Endothelial cell of hepatic sinusoid (primary cell): ENCODE results near the gene TMED10.
"Not testable (repeated sequence)": the region's sequence is repeated elsewhere in the genome, so short reads cannot be mapped to it uniquely, and the experiment has no call there.

Experiments
- in situ Hi-C: cut with HindIII; loops from 2 replicates; pipeline ENCODE4 v1.10.0; 2017; ENCODE audit warnings: low sequenced_read_pairs

TMED10 gene

DNA sequence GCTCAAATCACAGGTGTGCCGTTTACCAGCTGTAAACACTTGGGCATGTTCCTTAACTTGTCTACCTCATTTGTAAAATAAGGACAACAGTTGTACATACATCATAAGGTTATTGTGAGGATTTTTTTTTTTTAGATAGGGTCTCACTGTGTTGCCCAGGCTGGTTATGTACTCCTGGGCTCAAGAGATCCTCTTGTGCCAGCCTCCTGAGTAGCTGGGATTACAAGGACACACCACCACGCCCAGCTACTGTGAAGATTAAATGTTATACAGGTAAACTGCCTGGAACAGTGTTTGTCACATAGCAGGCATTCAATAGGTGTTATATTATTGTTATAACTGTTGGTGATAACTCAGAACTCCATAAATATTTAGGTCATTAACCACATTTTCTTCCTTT, 12.7 kb downstream of the TMED10 start:
- in situ Hi-C loops, result no loop called here

DNA sequence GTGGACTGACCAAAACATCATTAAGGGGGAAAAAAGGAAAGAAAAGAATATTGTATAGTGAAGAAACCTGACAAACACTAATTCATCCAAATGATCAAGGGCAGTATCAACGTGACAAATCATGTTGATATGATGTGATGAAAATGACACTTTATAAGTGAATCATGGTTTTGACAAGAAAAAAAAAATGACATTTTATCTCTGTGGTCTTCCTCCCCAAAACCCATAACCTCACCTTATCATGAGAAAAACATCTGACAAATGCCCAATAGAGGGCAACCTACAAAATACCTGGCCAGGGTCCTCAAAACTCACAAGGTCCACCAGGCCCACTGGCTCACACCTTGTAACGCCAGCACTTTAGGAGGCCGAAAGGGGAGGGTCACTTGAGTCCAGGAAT, 13.8 kb downstream of the TMED10 start:
- in situ Hi-C loops, result no loop called here

DNA sequence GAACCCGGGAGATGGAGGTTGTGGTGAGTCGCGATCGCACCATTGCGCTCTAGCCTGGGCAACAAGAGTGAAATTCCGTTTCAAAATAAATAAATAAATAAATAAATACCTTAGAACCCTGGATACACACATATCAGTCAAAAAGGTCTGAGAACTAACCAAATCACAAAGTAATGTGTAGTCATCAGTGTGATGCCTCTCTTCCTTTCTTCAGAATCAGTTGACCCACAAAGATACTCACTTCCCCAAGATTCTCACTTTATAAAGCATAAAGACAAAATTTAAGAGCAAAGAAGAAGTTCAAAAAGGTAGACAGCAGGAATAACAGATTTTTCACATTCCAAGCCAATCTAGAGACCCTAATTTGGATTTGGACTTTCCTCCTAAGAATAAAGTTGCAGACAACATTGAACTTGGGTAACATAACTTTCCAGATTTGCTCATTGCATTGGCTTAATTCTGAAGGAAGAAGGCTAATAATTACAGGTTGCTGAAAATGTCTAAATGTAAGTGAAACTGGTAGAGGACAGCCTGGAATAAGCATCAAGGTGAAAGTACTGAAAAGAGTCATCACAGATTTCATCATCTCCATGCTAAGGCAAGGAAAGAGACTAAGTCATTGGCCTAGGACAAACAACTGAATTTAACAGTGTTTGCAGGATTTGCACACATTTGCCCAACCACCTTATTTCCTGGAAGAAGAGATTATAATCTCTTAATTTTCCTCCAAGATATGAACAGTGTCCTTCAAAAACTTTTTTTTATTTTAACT, 17.4 kb downstream of the TMED10 start:
- in situ Hi-C loops, result no loop called here

GRCh38 chr14:75156901-75157300, 19.5 kb downstream of the TMED10 start:
- in situ Hi-C loops, result no loop called here

- in situ Hi-C loops, result no loop called here
Measured at GRCh38 chr14:75156111-75156510, 20.3 kb downstream of the TMED10 start.

GRCh38 chr14:75155169-75155568, 21.2 kb downstream of the TMED10 start:
- in situ Hi-C loops, result no loop called here

GRCh38 chr14:75153295-75153694, 23.1 kb downstream of the TMED10 start:
- in situ Hi-C loops, result no loop called here

DNA sequence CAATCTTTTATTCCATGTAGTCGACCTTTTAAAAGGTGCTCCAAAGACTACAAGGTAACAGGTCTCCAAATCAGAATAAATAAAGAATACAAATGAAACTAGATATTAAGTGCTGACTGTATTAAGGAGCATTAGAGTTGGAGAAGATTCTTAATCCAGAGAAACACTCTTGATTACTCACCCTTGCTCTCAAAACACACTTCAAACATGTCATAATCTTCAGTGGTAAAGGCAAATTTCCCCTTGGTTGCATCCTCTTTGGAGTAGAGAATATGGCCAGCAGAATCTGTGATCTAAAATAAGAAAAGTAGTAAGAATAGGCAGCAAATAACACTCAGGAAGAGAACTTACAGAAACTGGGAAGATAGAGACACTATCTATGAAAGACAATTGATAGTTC, 24.6 kb downstream of the TMED10 start:
- in situ Hi-C loops, result no loop called here

DNA sequence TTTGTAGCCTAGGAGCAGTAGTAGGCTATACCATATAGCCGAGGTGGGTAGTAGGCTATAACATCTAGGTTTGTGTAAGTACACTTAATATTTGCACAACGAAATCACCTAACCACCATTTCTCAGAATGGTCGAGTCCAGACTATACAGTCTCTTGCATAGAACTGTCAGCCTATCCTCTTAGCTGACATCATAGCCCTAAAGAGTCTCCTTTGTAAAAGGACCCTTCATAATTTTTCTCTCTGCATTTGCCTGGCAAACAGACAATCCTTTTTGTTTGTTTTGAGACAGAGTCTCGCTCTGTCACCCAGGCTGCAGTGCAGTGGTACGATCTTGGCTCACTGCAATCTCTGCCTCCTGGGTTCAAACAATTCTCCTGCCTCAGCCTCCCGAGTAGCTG, 25.8 kb downstream of the TMED10 start:
- in situ Hi-C loops, result not testable (repeated sequence)

GRCh38 chr14:75150150-75150549, 26.3 kb downstream of the TMED10 start:
- in situ Hi-C loops, result no loop called here

DNA sequence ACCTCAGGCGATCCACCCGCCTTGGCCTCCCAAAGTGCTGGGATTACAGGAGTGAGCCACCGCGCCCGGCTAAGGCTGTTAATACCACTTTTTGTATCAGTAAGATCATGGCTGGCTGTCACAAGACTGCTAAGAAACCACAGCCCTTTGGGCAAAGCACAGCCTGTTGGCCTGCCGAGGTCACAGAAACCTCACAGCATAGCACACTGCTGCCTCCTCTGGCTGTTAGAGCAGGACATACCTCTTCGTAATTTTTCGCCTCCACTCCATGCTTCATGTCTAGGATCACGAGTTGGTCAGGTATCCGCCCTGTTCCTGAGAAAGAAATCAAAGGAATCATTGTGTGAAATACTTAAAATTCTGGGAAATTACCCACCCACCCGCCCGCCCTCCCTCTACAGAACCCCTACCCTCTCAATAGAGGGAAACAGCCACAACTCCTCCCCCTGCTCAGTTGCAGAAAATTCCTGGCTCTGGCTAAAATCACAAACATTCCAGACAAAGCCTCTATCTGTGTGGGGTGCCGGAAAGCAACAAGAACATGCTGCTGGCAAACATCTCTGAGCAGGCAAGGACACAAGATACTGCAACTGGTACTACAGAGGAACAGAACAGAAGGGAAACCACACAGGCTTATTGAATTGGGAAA, 28.9 kb downstream of the TMED10 start:
- in situ Hi-C loops, result no loop called here

- in situ Hi-C loops, result no loop called here
Measured at GRCh38 chr14:75144944-75145343, 31.5 kb downstream of the TMED10 start.

DNA sequence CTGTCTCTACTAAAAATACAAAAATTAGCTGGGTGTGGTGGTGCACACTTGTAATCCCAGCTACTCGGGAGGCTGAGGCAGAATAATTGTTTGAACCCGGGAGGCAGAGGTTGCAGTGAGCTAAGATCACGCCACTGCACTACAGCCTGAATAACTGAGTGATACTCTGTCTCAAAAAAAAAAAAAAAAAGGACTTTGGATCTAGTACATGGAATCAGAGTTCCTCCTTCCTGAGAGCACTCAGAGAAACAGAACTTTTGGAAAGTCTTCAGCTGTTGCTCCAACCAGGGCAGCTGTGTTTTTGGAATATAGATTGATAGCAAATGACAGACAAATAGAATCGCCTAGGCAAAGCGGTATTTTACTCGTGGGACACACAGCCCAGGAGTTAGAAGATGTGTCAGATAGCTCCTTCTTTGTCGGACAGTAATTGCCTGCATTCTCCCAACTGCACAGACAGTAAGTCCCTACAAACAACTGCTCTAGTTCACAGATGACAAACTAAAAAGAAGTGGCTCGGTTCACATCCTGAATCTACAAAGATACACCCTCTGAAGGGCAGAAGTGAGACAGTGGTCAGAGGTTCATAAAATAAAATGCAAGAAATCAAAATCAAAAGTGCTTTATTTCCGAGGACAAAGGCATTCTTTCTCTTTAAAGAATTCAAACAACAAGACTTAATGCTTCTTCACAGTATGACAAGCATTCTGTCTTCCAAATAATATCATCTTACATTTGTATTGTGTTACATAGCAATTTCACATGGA, 32.5 kb downstream of the TMED10 start:
- in situ Hi-C loops, result no loop called here

DNA sequence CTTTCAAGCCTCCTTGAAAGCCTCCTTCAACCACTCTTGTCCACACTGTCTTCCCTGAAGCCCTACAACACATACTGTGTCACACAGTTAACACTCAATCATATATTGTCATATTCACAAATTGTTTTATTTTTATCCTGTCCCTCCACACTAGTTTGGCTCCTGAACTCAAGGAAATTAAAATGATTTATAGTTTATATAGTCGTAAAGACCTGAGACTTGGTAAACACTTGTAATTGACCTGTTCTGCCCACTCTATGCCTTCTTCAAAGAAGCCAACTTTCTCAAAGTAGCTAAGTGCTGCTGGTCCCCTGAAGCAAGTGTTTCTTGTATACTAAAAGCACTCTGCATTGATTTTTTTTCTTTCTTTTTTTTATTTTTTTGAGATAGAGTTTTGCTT, 33.9 kb downstream of the TMED10 start:
- in situ Hi-C loops, result no loop called here

GRCh38 chr14:75141967-75142366, 34.4 kb downstream of the TMED10 start:
- in situ Hi-C loops, result no loop called here

DNA sequence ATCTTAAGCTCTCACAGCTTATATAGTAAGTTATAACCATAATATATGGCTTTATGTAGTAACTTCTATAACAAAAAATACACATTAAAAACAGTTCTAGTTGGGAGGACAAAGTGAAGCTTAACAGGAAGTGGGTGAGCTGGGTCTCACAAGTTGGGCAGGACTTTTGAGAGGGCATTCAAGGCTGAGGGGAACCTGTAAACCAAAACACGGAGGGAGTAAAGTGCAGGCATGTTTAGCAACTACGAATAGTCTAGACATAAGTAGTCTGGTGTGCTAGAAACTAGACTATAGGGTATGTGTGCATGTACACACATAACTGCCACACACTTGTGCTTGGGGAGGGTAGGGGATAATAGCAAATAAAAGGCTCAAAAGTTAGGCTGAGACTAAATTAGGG, 35.4 kb downstream of the TMED10 start:
- in situ Hi-C loops, result no loop called here

- in situ Hi-C loops, result no loop called here
Measured at GRCh38 chr14:75140620-75141019, 35.8 kb downstream of the TMED10 start.

DNA sequence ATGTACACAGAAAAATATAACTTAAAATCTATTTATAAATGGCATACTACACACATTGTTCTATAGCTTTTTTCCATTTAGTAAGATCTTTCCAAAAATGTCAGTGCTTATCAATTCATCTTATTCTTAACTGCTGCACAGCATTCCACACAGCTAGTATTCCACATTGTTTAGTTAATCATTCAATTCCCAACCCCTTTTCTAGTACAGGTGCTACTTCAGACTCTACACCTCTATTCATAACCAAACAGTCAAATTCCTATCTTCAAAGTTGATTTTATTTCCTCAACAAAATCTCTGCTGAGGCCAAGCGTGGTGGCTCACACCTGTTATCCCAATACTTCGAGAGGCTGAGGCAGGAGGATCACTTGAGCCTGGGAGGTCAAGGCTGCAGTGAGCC, 37.2 kb downstream of the TMED10 start:
- in situ Hi-C loops, result no loop called here

- in situ Hi-C loops, result no loop called here
Measured at GRCh38 chr14:75138492-75138891, 37.9 kb downstream of the TMED10 start.

- in situ Hi-C loops, result no loop called here
Measured at GRCh38 chr14:75134644-75135043, 41.8 kb downstream of the TMED10 start.

- in situ Hi-C loops, result no loop called here
Measured at GRCh38 chr14:75133597-75133996, 42.8 kb downstream of the TMED10 start.
